GM18526 (cell line): ENCODE results near the gene NTM.

Experiments used
- POLR2A ChIP-seq: IDR thresholded peaks from 3 replicates; pipeline ENCODE4 v1.6.1; 2011; ENCODE audit not compliant: insufficient read length; ENCODE audit errors: extremely low read depth

NTM gene

GRCh38 chr11:132154781-132155180, 784.4 kb downstream of the NTM start:
- no peak for TF ChIP-seq POLR2A

- no peak for TF ChIP-seq POLR2A
These were observed 787.7 kb downstream of the NTM start for GRCh38 chr11:132158091-132158490.

GRCh38 chr11:132158696-132159095, 788.3 kb downstream of the NTM start:
- TF ChIP-seq POLR2A, result no peak

- TF ChIP-seq POLR2A, result no peak
These were observed 791.1 kb downstream of the NTM start for GRCh38 chr11:132161403-132162078.

- TF ChIP-seq POLR2A, result no peak
These were observed 798.0 kb downstream of the NTM start for GRCh38 chr11:132168344-132168981.

GRCh38 chr11:132171031-132171430, 800.6 kb downstream of the NTM start:
- no peak for TF ChIP-seq POLR2A

GRCh38 chr11:132174362-132175255, 804.2 kb downstream of the NTM start:
- TF ChIP-seq POLR2A, result no peak

GRCh38 chr11:132177106-132177505, 806.7 kb downstream of the NTM start:
- TF ChIP-seq POLR2A, result no peak

- TF ChIP-seq POLR2A, result no peak
These were observed 813.7 kb downstream of the NTM start for GRCh38 chr11:132184079-132184478.

- no peak for TF ChIP-seq POLR2A
These were observed 815.5 kb downstream of the NTM start for GRCh38 chr11:132185726-132186592.

GRCh38 chr11:132186699-132187098, 816.3 kb downstream of the NTM start:
- TF ChIP-seq POLR2A, result no peak

- TF ChIP-seq POLR2A, result no peak
These were observed 817.0 kb downstream of the NTM start for GRCh38 chr11:132187386-132187785.

GRCh38 chr11:132187814-132188213, 817.4 kb downstream of the NTM start:
- TF ChIP-seq POLR2A, result no peak

- no peak for TF ChIP-seq POLR2A
These were observed 826.5 kb downstream of the NTM start for GRCh38 chr11:132196928-132197327.

- TF ChIP-seq POLR2A, result no peak
These were observed 830.0 kb downstream of the NTM start for GRCh38 chr11:132200353-132200936.
